Chondrocyte (in vitro differentiated cells): ENCODE measurements around the gene PSMD11. TPM values are rescaled to one million over a fixed set of nuclear protein-coding genes. Genes with fewer than 3 reads are reported as not detected.

ENCODE experiments used
- DNase-seq: peaks from one replicate; pipeline ENCODE4 v3.0.0; 2021; ENCODE audit warnings: mixed read lengths, low spot score
- H3K27ac Mint-ChIP-seq: one replicate; pipeline ENCODE4 v1.8.0; 2021; ENCODE audit warnings: mild to moderate bottlenecking, moderate library complexity, mixed read lengths; ENCODE audit not compliant: unreplicated experiment
- H3K27me3 Mint-ChIP-seq: 2 replicates; pipeline ENCODE4 v1.8.0; 2021; ENCODE audit warnings: low read depth, mixed read lengths
- H3K36me3 Mint-ChIP-seq: 2 replicates; pipeline ENCODE4 v1.8.0; 2021; ENCODE audit warnings: low read depth, mixed read lengths
- H3K4me1 Mint-ChIP-seq: 2 replicates; pipeline ENCODE4 v1.8.0; 2021; ENCODE audit warnings: low read depth, mild to moderate bottlenecking, mixed read lengths
- H3K4me3 Mint-ChIP-seq: one replicate; pipeline ENCODE4 v1.8.0; 2021; ENCODE audit warnings: mild to moderate bottlenecking, moderate library complexity, mixed read lengths; ENCODE audit not compliant: unreplicated experiment
- H3K9me3 Mint-ChIP-seq: 2 replicates; pipeline ENCODE4 v1.8.0; 2021; ENCODE audit warnings: low read depth, mixed read lengths
- CTCF ChIP-seq: fragments of 200-600 bp; sonication (generic); IDR thresholded peaks from 2 replicates; pipeline ENCODE4 v1.5.0; 2021; ENCODE audit warnings: antibody characterized with exemption, mild to moderate bottlenecking, moderate library complexity
- total RNA-seq: library from RNA; stranded (reverse); gene quantifications from 3 replicates; pipeline ENCODE4 v1.2.1, GENCODE V29; 2021

Gene PSMD11
- total RNA-seq, 1 donor from 2014 or later, result 80.7 TPM

- no peak overlapping the region for H3K4me3 Mint-ChIP-seq
- no peaks in the 10 kb centered on the region for H3K9me3 Mint-ChIP-seq
- H3K4me1 Mint-ChIP-seq, result peaks cover 5% of the 10 kb centered on the region
- no peak for DNase-seq
- no peaks in the 10 kb centered on the region for H3K27me3 Mint-ChIP-seq
- H3K36me3 Mint-ChIP-seq, result peaks cover 3% of the 10 kb centered on the region
- TF ChIP-seq CTCF, result no peak
- H3K27ac Mint-ChIP-seq, result no peak overlapping the region
Observed at GRCh38 chr17:32514606-32515005, 70.3 kb downstream of the PSMD11 start.

GRCh38 chr17:32515677-32516383 lies 71.5 kb downstream of the PSMD11 start:
- H3K27ac Mint-ChIP-seq, result no peak overlapping the region
- H3K4me1 Mint-ChIP-seq, result peaks cover 15% of the 10 kb centered on the region
- DNase-seq, result no peak
- peaks cover 3% of the 10 kb centered on the region for H3K36me3 Mint-ChIP-seq
- H3K27me3 Mint-ChIP-seq, result no peaks in the 10 kb centered on the region
- no peak for TF ChIP-seq CTCF
- H3K4me3 Mint-ChIP-seq, result no peak overlapping the region
- H3K9me3 Mint-ChIP-seq, result no peaks in the 10 kb centered on the region

- no peak for DNase-seq
- no peak for TF ChIP-seq CTCF
- Mint-ChIP-seq H3K27me3 (no peaks in the 10 kb centered on the region), H3K4me1 (peaks cover 15% of the 10 kb centered on the region), H3K27ac (no peak overlapping the region), H3K4me3 (no peak overlapping the region), H3K36me3 (peaks cover 3% of the 10 kb centered on the region), H3K9me3 (no peaks in the 10 kb centered on the region)
Observed at GRCh38 chr17:32516450-32516849, 72.1 kb downstream of the PSMD11 start.

- no peak for DNase-seq
- no peaks in the 10 kb centered on the region for H3K27me3 Mint-ChIP-seq
- peaks cover 3% of the 10 kb centered on the region for H3K36me3 Mint-ChIP-seq
- TF ChIP-seq CTCF, result no peak
- peaks cover 15% of the 10 kb centered on the region for H3K4me1 Mint-ChIP-seq
- no peaks in the 10 kb centered on the region for H3K9me3 Mint-ChIP-seq
- no peak overlapping the region for H3K4me3 Mint-ChIP-seq
- H3K27ac Mint-ChIP-seq, result no peak overlapping the region
Observed at GRCh38 chr17:32516940-32517701, 72.8 kb downstream of the PSMD11 start.

GRCh38 chr17:32517982-32518381 lies 73.7 kb downstream of the PSMD11 start:
- TF ChIP-seq CTCF, result no peak
- H3K36me3 Mint-ChIP-seq, result peaks cover 3% of the 10 kb centered on the region
- no peak overlapping the region for H3K4me3 Mint-ChIP-seq
- H3K4me1 Mint-ChIP-seq, result peaks cover 15% of the 10 kb centered on the region
- no peaks in the 10 kb centered on the region for H3K9me3 Mint-ChIP-seq
- no peak overlapping the region for H3K27ac Mint-ChIP-seq
- no peaks in the 10 kb centered on the region for H3K27me3 Mint-ChIP-seq
- DNase-seq, result peak; percentile 50
